HG03521 (cell line): ENCODE measurements around the gene SDK1.

Experiments used
- ATAC-seq: cut with Tn5 transposase; IDR thresholded peaks from one replicate; pipeline ENCODE4 v1.9.1; 2021; ENCODE audit warnings: mild to moderate bottlenecking, moderate library complexity; ENCODE audit not compliant: unreplicated experiment

The SDK1 gene

DNA sequence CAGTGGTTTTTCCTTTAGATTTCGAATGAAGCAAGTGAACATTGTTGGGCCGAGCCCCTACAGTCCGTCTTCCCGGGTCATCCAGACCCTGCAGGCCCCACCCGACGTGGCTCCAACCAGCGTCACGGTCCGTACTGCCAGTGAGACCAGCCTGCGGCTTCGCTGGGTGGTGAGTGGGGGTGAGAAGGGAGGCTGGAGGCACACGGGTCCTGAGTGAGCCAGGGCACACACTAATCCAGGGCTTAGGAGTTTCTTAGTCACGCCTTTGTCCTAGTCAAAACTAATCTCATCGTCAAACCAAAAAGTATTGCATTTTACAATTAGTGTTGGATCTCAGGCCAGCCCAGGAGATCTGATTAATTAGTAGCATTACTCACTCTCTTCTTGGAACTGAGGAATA, 812.2 kb downstream of the SDK1 start:
- no peak for ATAC-seq

DNA sequence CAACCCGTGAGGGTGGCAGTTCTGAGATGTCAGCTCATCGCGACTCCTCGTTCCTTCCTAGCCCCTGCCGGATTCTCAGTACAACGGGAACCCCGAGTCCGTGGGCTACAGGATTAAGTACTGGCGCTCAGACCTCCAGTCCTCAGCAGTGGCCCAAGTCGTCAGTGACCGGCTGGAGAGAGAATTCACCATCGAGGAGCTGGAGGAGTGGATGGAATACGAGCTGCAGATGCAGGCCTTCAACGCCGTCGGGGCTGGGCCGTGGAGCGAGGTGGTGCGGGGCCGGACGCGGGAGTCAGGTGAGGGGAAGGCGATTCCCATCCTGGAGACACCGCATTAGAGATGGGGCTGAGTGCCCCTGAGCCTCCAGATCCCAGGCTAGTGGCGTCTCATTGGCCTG, 812.9 kb downstream of the SDK1 start:
- ATAC-seq, result no peak

DNA sequence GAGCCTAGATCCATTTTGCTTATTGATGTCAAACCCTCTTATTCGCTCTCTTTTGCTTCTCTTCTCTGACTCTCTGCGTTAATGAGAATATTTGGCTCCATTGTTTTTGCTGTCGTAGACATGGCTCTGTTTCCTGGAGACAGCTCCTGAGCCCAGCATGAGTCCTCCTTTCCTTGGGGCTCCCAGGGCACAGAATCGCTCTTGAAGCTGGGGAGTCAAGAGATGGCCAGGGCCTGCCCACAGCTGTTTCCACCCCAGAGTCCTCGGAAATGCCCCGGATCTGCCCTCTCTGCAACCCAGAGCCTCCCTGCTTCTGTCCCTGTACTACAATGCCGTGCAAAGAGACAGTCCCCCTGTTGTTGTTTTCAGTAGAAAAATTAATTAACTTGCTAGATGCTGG, 814.4 kb downstream of the SDK1 start:
- ATAC-seq, result no peak

DNA sequence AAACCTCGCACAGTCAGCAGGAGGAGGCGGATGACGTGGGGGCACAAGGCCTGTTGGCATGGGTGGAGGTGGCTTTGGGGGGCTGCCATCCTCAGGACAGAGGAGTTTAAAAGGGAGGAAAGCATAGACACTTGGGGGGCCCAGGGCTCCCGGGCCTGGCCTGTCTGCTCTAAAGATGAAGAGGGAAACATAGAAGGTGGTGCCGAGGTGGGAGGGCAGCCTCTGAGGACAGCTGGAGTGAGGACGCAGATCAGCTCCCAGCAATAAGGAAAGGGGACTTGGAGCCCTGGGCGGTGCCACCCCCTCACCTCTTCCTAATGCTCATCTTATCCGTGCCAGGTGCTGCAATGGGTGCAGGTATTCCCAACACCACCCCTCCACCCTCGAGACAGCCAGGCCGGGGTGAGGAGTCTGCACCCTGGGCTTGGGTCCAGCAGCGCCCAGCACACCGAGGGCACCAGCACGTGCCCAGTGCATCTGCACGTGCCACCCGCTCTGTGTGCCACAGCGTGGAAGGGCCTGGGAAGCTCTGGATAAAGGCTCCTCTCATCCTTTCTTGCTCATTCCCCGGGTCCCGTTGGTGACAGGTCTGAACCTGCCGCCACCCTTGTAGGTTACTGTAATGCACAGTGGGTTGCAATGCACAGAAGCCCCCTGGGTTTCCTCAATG, 815.0 kb downstream of the SDK1 start:
- no peak for ATAC-seq

DNA sequence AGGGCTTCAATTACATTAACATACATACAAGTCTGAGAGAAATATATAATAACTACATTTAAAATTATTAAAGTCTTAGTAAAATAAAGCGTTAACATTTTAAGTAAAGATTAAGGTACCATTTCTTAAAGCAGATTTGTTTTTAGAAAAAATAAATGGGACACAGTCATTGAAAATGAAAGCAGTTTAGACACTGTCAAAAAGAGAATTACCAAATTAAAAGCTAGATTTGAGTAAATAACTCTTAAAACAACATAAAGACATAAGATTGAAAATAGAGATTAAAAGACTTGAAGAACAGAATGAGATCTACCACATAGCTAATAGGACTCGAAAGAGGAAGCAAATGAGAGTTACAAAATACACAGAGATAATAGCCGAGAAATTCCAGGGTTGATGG, 818.8 kb downstream of the SDK1 start:
- ATAC-seq, result no peak

DNA sequence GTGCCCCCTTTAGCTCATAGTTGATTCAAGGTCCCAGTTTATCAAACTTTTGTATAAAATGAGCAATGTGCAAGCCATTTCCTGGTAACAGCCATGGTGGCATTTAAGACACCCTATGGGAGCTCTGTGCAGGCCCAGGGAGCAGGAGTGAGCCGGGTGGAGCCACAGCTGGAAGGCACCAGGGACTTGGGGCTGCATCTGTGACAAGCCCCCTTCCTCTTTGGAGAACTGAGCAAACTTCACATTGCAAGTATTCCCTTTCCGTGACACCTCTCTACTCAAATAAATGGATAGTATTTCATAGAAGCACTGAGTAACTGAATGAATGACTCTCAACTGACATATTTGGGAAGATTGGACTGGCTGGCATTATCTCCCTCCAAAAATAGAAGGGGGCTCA, 822.3 kb downstream of the SDK1 start:
- no peak for ATAC-seq

DNA sequence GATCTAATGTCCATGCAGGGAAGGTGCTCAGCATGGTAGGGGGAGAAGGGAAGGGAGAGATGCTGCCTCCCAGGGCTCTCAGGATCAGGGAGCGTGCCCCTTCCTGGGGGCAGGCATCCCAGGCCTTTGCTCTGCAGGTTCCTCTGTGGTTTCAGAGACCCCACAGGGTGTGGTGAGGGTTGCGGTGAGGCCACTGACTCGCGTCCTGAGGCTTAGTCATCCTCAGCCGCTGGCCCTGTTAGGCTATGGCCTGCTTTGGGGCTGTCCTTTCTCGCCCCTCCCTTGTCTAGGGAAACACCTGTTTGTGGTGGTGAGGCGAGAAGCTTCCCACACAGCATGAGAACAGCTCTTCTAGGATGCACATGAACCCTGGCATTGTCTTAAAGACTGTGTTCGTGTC, 822.8 kb downstream of the SDK1 start:
- no peak for ATAC-seq

DNA sequence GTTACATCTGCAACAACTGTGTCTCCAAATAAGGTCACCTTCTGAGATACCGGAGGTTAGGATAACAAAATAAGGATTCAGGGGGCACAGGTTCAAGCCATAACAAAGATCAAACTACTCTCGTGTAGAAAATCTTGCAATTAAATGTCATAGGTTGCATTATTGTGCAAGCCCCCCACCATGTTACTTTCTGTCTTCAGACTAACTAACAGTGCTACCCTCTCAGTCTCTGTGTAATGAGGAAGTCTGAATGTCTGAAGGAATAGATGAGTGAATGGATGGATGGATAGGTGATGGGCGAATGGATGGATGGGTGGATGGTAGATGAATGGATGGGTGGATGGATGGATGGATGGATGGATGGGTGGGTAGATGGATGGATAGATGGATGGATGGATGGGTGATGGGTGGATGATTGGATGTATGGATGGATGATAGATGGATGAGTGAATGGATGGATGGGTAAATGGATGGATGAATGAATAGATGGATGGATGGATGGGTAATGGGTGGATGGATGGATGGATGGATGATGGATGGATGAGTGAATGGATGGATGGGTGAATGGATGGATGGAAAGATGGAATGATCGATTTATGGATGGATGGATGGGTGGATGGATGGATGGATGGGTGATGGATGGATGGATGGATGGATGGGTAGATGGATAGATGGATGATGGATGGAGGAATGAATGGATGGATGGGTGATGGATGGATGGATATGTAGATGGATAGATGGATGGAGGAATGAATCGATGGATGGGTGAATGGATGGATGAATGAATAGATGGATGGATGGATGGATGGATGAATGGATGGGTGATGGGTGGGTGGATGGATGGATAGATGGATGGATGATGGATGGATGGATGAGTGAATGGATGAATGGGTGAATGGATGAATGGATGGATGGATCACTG, 823.8 kb downstream of the SDK1 start:
- ATAC-seq, result no peak

DNA sequence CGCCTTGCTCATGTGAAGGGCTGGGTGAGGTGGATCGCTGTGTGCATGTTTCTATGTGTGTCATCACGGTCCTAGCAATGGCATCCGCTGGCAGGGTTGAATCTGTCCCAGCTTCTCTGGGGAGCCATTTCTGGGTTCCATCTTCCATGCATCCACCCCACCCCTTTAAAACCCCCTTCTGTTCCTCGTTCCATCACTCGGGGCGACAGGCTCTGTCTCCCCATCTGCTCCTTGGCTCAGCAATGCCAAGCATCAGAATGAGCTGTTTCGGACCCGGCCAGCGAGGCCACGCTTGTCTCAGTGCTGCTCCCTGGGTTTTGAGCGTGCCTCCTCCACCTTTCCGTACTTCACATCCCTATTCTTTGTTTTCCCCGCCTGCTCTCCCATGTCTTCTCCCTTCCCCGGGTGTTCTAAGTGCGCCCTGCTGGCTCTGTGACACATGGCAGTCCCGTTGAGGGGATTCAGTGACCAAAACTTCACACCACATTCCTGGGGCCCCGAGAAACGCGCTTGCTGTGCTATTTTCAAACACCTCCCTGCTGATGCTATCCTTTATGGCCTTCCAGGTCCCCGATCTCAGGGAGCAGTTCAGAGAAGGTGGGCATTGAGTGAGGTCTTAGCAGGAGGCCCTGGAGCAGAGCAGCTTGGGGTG, 827.0 kb downstream of the SDK1 start:
- ATAC-seq, result no peak

DNA sequence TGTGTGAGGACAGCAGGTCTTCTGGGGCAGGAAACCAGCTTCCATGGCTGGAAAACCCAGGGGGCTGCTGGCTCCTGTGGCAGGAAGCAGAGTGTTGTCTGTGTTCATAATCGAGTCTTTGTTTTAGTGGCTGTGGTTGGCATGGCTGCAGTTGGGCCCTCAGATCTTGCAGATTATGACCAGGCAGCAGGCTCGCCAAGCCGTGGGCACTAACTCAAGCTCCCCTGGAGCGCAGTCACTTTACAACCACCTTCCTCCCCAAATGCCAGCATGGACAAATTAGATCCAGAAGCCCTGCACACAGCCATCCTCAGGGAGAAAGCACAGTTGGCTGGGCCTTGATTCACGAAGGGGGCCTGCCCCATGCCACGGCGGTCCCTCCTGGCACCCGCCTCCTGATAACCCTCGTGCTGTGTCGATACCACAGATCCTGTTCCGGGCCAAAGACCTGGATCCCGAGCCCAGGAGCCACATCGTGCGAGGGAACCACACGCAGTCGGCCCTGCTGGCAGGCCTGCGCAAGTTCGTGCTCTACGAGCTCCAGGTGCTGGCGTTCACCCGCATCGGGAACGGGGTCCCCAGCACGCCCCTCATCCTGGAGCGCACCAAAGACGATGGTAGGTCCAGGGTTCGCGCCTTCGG, 828.5 kb downstream of the SDK1 start:
- no peak for ATAC-seq

DNA sequence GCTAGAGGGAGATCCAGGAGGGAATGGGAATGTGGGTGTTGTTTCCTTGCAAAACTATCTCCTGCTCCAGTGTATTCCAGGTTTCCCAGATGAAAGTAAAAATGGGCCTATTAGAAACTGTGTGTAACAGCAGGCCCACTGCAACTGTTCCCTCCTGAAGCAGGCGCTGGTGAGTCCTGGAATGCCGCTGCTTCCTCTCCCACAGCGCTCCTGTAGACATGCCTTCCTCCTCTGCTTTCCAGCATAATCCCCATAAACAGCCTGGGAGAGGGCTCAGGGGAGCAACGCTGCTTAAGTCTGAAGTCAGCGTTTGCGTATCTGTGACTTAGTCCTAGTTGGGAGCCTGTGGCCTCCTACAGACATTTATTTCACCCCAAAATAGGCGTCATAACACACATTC, 830.0 kb downstream of the SDK1 start:
- ATAC-seq, result no peak

DNA sequence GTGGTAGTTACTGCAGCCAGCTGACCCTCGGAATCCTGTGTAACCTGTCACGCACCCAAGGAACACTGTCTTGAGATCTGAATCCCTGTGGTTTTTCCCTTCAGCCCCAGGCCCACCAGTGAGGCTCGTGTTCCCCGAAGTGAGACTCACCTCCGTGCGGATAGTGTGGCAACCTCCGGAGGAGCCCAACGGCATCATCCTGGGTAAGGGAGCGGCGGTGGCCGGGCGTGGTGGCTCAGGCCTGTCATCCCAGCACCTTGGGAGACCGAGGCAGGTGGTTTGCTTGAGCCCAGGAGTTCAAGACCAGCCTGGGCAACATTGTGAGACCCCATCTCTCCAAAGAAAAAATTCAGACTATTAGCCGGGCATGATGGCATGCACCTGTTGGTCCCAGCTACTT, 831.2 kb downstream of the SDK1 start:
- no peak for ATAC-seq

DNA sequence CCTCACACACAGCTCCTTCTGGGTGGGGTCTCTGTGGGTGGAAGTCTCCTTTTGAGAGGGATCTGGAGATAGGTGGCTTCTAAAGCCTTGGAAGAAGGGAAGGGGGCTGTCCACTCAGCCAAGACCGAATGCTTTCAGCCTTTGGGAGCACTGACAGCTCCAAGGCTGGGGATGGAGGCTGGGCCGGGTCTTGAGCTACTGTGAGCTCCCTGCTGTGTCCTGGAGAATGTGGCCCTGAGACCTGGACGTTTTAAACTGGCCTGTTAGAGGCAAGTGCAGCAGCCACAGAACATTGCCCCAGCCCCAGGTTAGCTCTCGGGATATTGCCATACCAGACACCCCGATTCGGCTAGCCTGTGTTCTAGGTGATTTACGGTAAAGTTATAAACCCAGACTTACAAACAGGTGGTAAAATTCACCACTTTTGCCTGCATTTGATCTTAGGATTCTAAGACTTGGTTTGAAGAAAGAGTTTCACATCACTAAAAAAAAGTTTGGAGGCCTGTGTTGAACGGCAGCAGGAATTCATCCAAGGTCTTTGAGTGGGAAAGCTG, 832.5 kb downstream of the SDK1 start:
- no peak for ATAC-seq

DNA sequence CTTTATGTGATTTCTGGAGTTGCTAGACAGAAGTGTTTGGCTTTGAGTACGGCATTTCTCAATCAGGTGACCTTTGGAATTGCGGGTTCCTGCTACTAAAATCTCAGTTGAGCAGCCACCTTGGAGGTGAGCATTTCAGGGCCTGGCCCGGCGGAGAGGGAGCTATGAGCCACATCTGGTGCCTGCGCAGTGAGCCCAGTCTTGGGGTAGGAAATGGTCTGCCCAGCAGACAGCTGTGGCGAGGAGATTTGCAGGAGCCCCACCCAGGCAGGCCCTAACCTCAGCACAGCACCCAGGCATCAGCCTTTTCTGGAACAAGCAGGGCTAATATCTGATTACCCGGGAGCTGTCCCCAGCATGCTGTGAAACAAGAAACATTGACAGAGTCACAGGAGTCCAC, 833.2 kb downstream of the SDK1 start:
- ATAC-seq, result no peak

DNA sequence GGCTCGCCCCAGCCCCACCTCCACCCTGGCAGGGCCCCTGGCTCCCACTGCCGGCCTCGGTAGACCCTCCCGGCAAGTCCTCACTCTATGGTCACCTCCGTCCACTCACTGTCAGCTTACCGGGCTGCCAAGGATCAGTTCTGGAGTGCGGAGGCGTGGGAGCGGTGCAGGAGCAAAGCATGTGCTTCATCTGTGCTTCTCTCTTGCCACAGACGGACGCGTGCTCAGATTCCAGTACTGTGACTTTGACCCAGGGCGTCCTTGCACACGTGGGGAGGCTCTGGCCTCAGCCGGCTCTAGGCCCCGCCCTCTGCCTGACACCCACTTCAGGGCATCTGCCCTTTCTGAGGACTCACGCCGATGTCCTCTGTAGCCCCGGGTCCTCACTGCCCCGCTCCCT, 833.6 kb downstream of the SDK1 start:
- no peak for ATAC-seq

DNA sequence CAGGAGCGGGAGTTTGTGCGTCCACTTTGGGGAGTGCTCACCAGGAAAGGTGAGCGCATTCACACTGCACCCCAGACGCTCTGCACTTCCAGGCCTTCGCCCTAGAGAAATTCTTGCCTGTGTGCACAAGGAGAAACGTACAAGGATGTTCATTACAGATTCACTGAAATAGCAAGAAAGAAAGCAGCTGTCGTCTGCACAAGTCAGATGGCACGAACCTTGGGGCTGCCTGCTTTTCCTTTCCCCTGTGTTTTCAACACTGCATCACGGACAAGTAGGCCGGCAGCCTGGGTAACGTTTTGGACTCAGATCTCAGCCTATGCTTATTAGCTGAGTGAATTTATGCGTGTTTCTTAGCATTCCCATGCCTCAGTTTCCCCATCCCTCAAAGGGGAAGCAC, 834.2 kb downstream of the SDK1 start:
- no peak for ATAC-seq

DNA sequence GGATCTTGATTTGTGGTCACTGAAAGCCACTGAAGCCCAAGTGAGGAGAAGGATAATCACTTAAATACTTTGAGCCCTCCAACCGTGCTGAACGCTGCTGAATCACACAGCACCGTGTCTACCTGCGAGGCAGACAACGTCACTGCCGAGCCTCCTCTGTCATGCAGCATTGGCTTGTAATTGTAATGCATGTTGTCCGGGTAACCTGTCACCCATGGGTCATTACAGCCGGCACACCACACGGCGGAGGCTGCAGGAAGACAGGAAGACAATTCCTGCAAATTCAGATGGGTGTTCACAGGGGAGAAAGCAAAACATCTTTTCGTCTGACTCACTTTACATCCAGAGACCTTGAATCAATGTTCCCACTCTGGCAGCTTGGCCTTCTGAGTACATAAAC, 835.0 kb downstream of the SDK1 start:
- no peak for ATAC-seq

DNA sequence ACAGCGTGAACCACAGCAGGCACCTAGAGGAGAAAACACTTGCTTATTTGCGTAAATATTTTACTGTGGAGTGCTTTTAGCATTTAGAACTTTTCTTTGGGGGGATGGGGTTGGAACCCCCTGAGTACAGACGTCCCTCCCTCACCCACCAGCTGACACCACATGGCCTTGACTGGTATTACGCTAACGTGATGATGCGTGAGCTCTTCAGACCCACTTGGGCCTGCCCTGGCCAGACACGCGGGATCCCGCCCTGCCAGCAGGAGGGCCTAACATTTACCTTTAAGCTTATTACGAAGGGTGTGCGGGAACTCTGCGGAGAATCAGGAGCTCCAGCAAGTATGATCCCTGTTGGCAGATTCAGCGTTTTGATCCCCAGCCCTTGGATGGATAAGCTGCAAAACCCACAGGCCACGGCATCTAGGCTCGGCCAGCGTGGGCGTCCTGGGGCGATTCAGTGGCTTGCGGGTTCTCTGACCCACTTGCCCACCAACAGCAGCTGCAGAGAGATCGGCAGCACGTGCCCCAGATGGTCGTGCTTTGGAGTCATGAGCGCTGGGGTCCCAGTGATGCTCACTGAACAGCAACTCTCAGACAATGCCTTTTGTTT, 835.6 kb downstream of the SDK1 start:
- no peak for ATAC-seq

DNA sequence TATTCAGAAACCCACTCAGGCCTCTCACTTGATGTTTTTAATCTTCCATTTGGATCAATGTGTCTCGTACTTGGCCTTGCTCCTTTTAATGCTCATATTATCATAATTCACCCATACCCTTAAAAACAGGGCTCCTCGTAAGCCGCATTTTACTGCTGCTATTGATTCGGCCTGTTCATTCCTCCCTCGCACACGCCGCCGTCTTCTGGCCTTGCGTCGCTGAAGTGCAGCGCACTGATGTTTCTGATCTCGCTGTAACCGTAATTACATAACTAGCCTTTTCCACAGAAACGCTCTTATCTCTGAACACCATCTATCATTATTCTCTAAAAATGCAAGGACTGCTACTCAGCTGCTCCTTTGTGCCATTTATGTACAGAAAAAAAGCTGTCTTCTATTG, 836.5 kb downstream of the SDK1 start:
- ATAC-seq, result no peak

DNA sequence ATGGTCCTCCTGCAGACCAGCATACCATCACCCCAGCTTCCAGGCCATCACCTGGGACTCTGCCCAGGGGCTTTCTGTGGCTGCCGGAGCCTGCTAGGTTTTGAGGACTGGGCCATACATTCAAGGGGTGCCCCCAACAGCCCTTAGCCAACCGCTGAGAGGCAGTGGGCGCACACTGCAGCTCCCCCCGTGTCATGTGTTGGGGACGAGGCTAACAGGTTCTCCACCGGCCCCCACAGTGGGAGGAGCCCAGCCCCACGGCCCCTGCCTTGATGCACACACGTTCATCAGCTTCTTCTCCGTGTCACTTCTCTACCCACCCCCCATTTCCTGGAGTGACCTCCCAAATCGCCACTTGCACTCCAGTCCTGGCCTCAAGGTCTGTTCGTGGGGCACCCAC, 837.8 kb downstream of the SDK1 start:
- no peak for ATAC-seq
